ENCODE results near the gene KAZN.

Gene KAZN

GRCh38 chr1:14822493-14822892 is 224.0 kb downstream of the KAZN start:
- Histone ChIP-seq H3K23ac (ENCODE audit: low read length) (no peak overlapping the region), H3K27me3 (ENCODE audit: insufficient read depth, low read length) (no peaks in the 10 kb centered on the region), H3K14ac (ENCODE audit: low read length) (no peak overlapping the region), H3K79me1 (ENCODE audit: low read length) (no peaks in the 10 kb centered on the region), H3K4ac (ENCODE audit: low read depth, low read length) (no peak overlapping the region), H3K18ac (ENCODE audit: low read length) (no peak overlapping the region), H2BK5ac (ENCODE audit: low read depth, low read length, poor library complexity) (no peak overlapping the region), H3K9me3 (ENCODE audit: insufficient read depth, low read depth, low read length) (no peaks in the 10 kb centered on the region), H2BK12ac (ENCODE audit: low read length) (no peak overlapping the region), H3K27ac (ENCODE audit: low read depth, low read length) (no peak overlapping the region), H2AK5ac (ENCODE audit: low read length) (no peak overlapping the region), H2BK120ac (ENCODE audit: insufficient read depth, low read length, poor library complexity) (no peak overlapping the region), H4K12ac (ENCODE audit: low read depth, low read length) (no peak overlapping the region), H2AFZ (ENCODE audit: insufficient read depth, low read length, poor library complexity) (no peak overlapping the region), H3K9ac (ENCODE audit: low read length) (no peak overlapping the region), H3K4me2 (ENCODE audit: low read length) (no peak overlapping the region), H3K4me3 (ENCODE audit: low read depth, low read length) (no peak overlapping the region), H3K36me3 (ENCODE audit: control insufficient read depth in 1 of 2, insufficient read depth in 2 of 2, low read length in 2 of 2) (no peaks in the 10 kb centered on the region), H4K91ac (ENCODE audit: low read depth, low read length) (no peak overlapping the region), H4K8ac (ENCODE audit: low read depth, low read length) (no peak overlapping the region), H3K79me2 (ENCODE audit: control insufficient read depth, insufficient read depth, low read length, poor library complexity) (no peaks in the 10 kb centered on the region), H3K4me1 (ENCODE audit: control insufficient read depth in 1 of 2, insufficient read depth in 2 of 2, low read length in 2 of 2) (no peaks in the 10 kb centered on the region)
- no CpG with 5 or more reads among the region's 14 CpGs for WGBS (ENCODE audit: extremely low coverage, insufficient coverage, insufficient read length)
- peak; percentile 79 to 83 for DNase-seq

GRCh38 chr1:14822996-14823395 is 224.5 kb downstream of the KAZN start:
- no peak for DNase-seq
- H3K9ac ChIP-seq (ENCODE audit: low read length) = no peak overlapping the region
- no peak overlapping the region for H2AK5ac ChIP-seq (ENCODE audit: low read length)

GRCh38 chr1:14824314-14824915 is 225.9 kb downstream of the KAZN start:
- no peak overlapping the region for H2AK5ac ChIP-seq (ENCODE audit: low read length)
- H3K18ac ChIP-seq (ENCODE audit: low read length) = no peak overlapping the region
- H3K27ac ChIP-seq (ENCODE audit: low read depth, low read length) = no peak overlapping the region
- no peak overlapping the region for H3K14ac ChIP-seq (ENCODE audit: low read length)
- H4K12ac ChIP-seq (ENCODE audit: low read depth, low read length) = no peak overlapping the region
- H3K9ac ChIP-seq (ENCODE audit: low read length) = no peak overlapping the region
- no peak for DNase-seq
- H2BK5ac ChIP-seq (ENCODE audit: low read depth, low read length, poor library complexity) = no peak overlapping the region
- H2AFZ ChIP-seq (ENCODE audit: insufficient read depth, low read length, poor library complexity) = no peak overlapping the region
- H3K79me1 ChIP-seq (ENCODE audit: low read length) = no peaks in the 10 kb centered on the region
- H2BK12ac ChIP-seq (ENCODE audit: low read length) = no peak overlapping the region
- H3K4ac ChIP-seq (ENCODE audit: low read depth, low read length) = no peak overlapping the region
- no peaks in the 10 kb centered on the region for H3K27me3 ChIP-seq (ENCODE audit: insufficient read depth, low read length)
- H3K4me1 ChIP-seq (ENCODE audit: control insufficient read depth in 1 of 2, insufficient read depth in 2 of 2, low read length in 2 of 2) = no peaks in the 10 kb centered on the region
- H4K8ac ChIP-seq (ENCODE audit: low read depth, low read length) = no peak overlapping the region
- no CpG with 5 or more reads among the region's 6 CpGs for WGBS (ENCODE audit: extremely low coverage, insufficient coverage, insufficient read length)
- no peak overlapping the region for H4K91ac ChIP-seq (ENCODE audit: low read depth, low read length)
- no peak overlapping the region for H2BK120ac ChIP-seq (ENCODE audit: insufficient read depth, low read length, poor library complexity)
- H3K9me3 ChIP-seq (ENCODE audit: insufficient read depth, low read depth, low read length) = no peaks in the 10 kb centered on the region
- H3K23ac ChIP-seq (ENCODE audit: low read length) = no peak overlapping the region
- H3K36me3 ChIP-seq (ENCODE audit: control insufficient read depth in 1 of 2, insufficient read depth in 2 of 2, low read length in 2 of 2) = no peaks in the 10 kb centered on the region
- H3K4me2 ChIP-seq (ENCODE audit: low read length) = no peak overlapping the region
- no peak overlapping the region for H3K4me3 ChIP-seq (ENCODE audit: low read depth, low read length)
- no peaks in the 10 kb centered on the region for H3K79me2 ChIP-seq (ENCODE audit: control insufficient read depth, insufficient read depth, low read length, poor library complexity)

More at GRCh38 chr1:14822996-14823395, 224.5 kb downstream of the KAZN start:
- Histone ChIP-seq H4K91ac (ENCODE audit: low read depth, low read length) (no peak overlapping the region), H3K79me1 (ENCODE audit: low read length) (no peaks in the 10 kb centered on the region), H2AFZ (ENCODE audit: insufficient read depth, low read length, poor library complexity) (no peak overlapping the region), H3K14ac (ENCODE audit: low read length) (no peak overlapping the region), H2BK120ac (ENCODE audit: insufficient read depth, low read length, poor library complexity) (no peak overlapping the region), H4K12ac (ENCODE audit: low read depth, low read length) (no peak overlapping the region), H3K79me2 (ENCODE audit: control insufficient read depth, insufficient read depth, low read length, poor library complexity) (no peaks in the 10 kb centered on the region), H2BK12ac (ENCODE audit: low read length) (no peak overlapping the region), H3K23ac (ENCODE audit: low read length) (no peak overlapping the region), H3K27me3 (ENCODE audit: insufficient read depth, low read length) (no peaks in the 10 kb centered on the region), H4K8ac (ENCODE audit: low read depth, low read length) (no peak overlapping the region), H3K18ac (ENCODE audit: low read length) (no peak overlapping the region), H3K4ac (ENCODE audit: low read depth, low read length) (no peak overlapping the region), H3K27ac (ENCODE audit: low read depth, low read length) (no peak overlapping the region), H2BK5ac (ENCODE audit: low read depth, low read length, poor library complexity) (no peak overlapping the region), H3K9me3 (ENCODE audit: insufficient read depth, low read depth, low read length) (no peaks in the 10 kb centered on the region), H3K4me3 (ENCODE audit: low read depth, low read length) (no peak overlapping the region), H3K36me3 (ENCODE audit: control insufficient read depth in 1 of 2, insufficient read depth in 2 of 2, low read length in 2 of 2) (no peaks in the 10 kb centered on the region), H3K4me2 (ENCODE audit: low read length) (no peak overlapping the region), H3K4me1 (ENCODE audit: control insufficient read depth in 1 of 2, insufficient read depth in 2 of 2, low read length in 2 of 2) (no peaks in the 10 kb centered on the region)
- no CpG with 5 or more reads among the region's 14 CpGs for WGBS (ENCODE audit: extremely low coverage, insufficient coverage, insufficient read length)

- no peaks in the 10 kb centered on the region for H3K79me2 ChIP-seq (ENCODE audit: control insufficient read depth, insufficient read depth, low read length, poor library complexity)
- H4K12ac ChIP-seq (ENCODE audit: low read depth, low read length) = no peak overlapping the region
- H2AK5ac ChIP-seq (ENCODE audit: low read length) = no peak overlapping the region
- H2AFZ ChIP-seq (ENCODE audit: insufficient read depth, low read length, poor library complexity) = no peak overlapping the region
- no peak overlapping the region for H3K4me3 ChIP-seq (ENCODE audit: low read depth, low read length)
- no peak overlapping the region for H4K8ac ChIP-seq (ENCODE audit: low read depth, low read length)
- H3K79me1 ChIP-seq (ENCODE audit: low read length) = no peaks in the 10 kb centered on the region
- no peak overlapping the region for H3K9ac ChIP-seq (ENCODE audit: low read length)
- H3K36me3 ChIP-seq (ENCODE audit: control insufficient read depth in 1 of 2, insufficient read depth in 2 of 2, low read length in 2 of 2) = no peaks in the 10 kb centered on the region
- H3K27ac ChIP-seq (ENCODE audit: low read depth, low read length) = no peak overlapping the region
- H3K18ac ChIP-seq (ENCODE audit: low read length) = no peak overlapping the region
- H3K14ac ChIP-seq (ENCODE audit: low read length) = no peak overlapping the region
- H2BK5ac ChIP-seq (ENCODE audit: low read depth, low read length, poor library complexity) = no peak overlapping the region
- no peak overlapping the region for H2BK12ac ChIP-seq (ENCODE audit: low read length)
- no peak overlapping the region for H3K23ac ChIP-seq (ENCODE audit: low read length)
- no peaks in the 10 kb centered on the region for H3K27me3 ChIP-seq (ENCODE audit: insufficient read depth, low read length)
- H4K91ac ChIP-seq (ENCODE audit: low read depth, low read length) = no peak overlapping the region
- no peaks in the 10 kb centered on the region for H3K9me3 ChIP-seq (ENCODE audit: insufficient read depth, low read depth, low read length)
- WGBS (ENCODE audit: extremely low coverage, insufficient coverage, insufficient read length) = no CpG with 5 or more reads among the region's 7 CpGs
- no peak overlapping the region for H3K4ac ChIP-seq (ENCODE audit: low read depth, low read length)
- no peaks in the 10 kb centered on the region for H3K4me1 ChIP-seq (ENCODE audit: control insufficient read depth in 1 of 2, insufficient read depth in 2 of 2, low read length in 2 of 2)
- no peak for DNase-seq
- no peak overlapping the region for H2BK120ac ChIP-seq (ENCODE audit: insufficient read depth, low read length, poor library complexity)
- H3K4me2 ChIP-seq (ENCODE audit: low read length) = no peak overlapping the region
Observed at GRCh38 chr1:14825396-14825795, 226.9 kb downstream of the KAZN start.
